A673 (cell line): ENCODE data around the gene CLSTN2. TPM values are rescaled to one million over a fixed set of nuclear protein-coding genes. Genes with fewer than 3 reads are reported as not detected.

Experiments
- BruUV-seq: library from RNA; stranded (reverse); fragments of 400-500 nt; replicated peaks from 2 replicates; lab custom pipeline; 2021; lab: Mats Ljungman, UMichigan
- CTCF ChIA-PET: fragments of 300-600 bp; sonication (Branson Sonifier 250); formaldehyde crosslinking; loops from one replicate; lab custom pipeline; 2022; ENCODE audit warnings: antibody characterized with exemption; lab: Charles Lee
- POLR2A ChIA-PET: fragments of 300-600 bp; sonication (Branson Sonifier 250); formaldehyde crosslinking; loops from one replicate; lab custom pipeline; 2022; ENCODE audit warnings: antibody characterized with exemption; ENCODE audit not compliant: low non-redundant PET; lab: Charles Lee
- DNase-seq: peaks from one replicate; pipeline ENCODE4 v3.0.0-alpha.2; 2015; ENCODE audit warnings: low spot score
- H3K27ac ChIP-seq: fragments of 200-600 bp; sonication (generic); 2 replicates; pipeline ENCODE4 v1.5.1; 2016; ENCODE audit warnings: mixed run types, low read depth, mild to moderate bottlenecking, mixed read lengths, antibody characterized with exemption, low read length; ENCODE audit not compliant: poor library complexity, severe bottlenecking
- H3K27me3 ChIP-seq: fragments of 200-600 bp; sonication (generic); replicated peaks from 2 replicates; pipeline ENCODE4 v1.6.1; 2017; ENCODE audit warnings: mixed run types, low read depth, mild to moderate bottlenecking, mixed read lengths, antibody characterized with exemption, low read length; ENCODE audit not compliant: insufficient read depth, poor library complexity
- H3K36me3 ChIP-seq: fragments of 200-600 bp; sonication (generic); 2 replicates; pipeline ENCODE4 v1.6.1; 2016; ENCODE audit warnings: mixed run types, mild to moderate bottlenecking, mixed read lengths, antibody characterized with exemption, low read length; ENCODE audit not compliant: insufficient read depth, poor library complexity, severe bottlenecking
- H3K4me1 ChIP-seq: fragments of 200-600 bp; sonication (generic); 2 replicates; pipeline ENCODE4 v1.6.1; 2017; ENCODE audit warnings: mixed run types, mild to moderate bottlenecking, mixed read lengths, antibody characterized with exemption, low read length; ENCODE audit not compliant: insufficient read depth, poor library complexity, severe bottlenecking
- H3K4me3 ChIP-seq: fragments of 200-600 bp; sonication (generic); 2 replicates; pipeline ENCODE4 v1.5.1; 2016; ENCODE audit warnings: low read depth, mixed run types, mild to moderate bottlenecking, mixed read lengths, low read length; ENCODE audit not compliant: poor library complexity, severe bottlenecking
- H3K9me3 ChIP-seq: fragments of 200-600 bp; sonication (generic); 2 replicates; pipeline ENCODE4 v1.6.1; 2016; ENCODE audit warnings: mixed run types, low read depth, mild to moderate bottlenecking, mixed read lengths, antibody characterized with exemption, low read length; ENCODE audit not compliant: poor library complexity, severe bottlenecking
- CTCF ChIP-seq: fragments of 300-800, 200-600 bp; sonication (generic); conservative IDR thresholded peaks from 2 replicates; pipeline ENCODE4 v1.5.1; 2017; ENCODE audit warnings: low read depth, mild to moderate bottlenecking, antibody characterized with exemption, low read length, moderate library complexity, mixed read lengths
- EZH2 ChIP-seq: fragments of 200-600 bp; sonication (generic); IDR thresholded peaks from 2 replicates; pipeline ENCODE4 v1.6.1; 2017; ENCODE audit warnings: borderline replicate concordance, low read depth, mild to moderate bottlenecking, mixed read lengths, antibody characterized with exemption, low read length; ENCODE audit not compliant: poor library complexity, severe bottlenecking
- intact Hi-C: fragments of 100-400 bp; cut with micrococcal nuclease; formaldehyde crosslinking; loops from one replicate; pipeline ENCODE4 v1.10.0; 2022; ENCODE audit not compliant: unreplicated experiment
- total RNA-seq: library from RNA; stranded (reverse); gene quantifications from 2 replicates; pipeline ENCODE4 v1.2.3, GENCODE V29; 2021

CLSTN2 gene
- total RNA-seq, 1 experiment from 2014 or later, result 50.7 TPM

- ChIA-PET CTCF (no interaction called here), POLR2A (no interaction called here)
- intact Hi-C loops, result no loop called here
- Histone ChIP-seq H3K36me3 (no peaks in the 10 kb centered on the region), H3K27ac (no peak overlapping the region), H3K27me3 (no peaks in the 10 kb centered on the region), H3K4me1 (no peaks in the 10 kb centered on the region), H3K4me3 (no peak overlapping the region), H3K9me3 (no peaks in the 10 kb centered on the region)
- BruUV-seq, result no TSS peak
- no peak for DNase-seq
- TF ChIP-seq CTCF (no peak), EZH2 (no peak)
Measured at GRCh38 chr3:140493271-140493670, 558.3 kb downstream of the CLSTN2 start.

GRCh38 chr3:140494970-140495369 is 560.0 kb downstream of the CLSTN2 start:
- intact Hi-C loops, result no loop called here
- H3K27ac ChIP-seq, result no peak overlapping the region
- POLR2A ChIA-PET, result no interaction called here
- H3K4me1 ChIP-seq, result no peaks in the 10 kb centered on the region
- no peak overlapping the region for H3K4me3 ChIP-seq
- BruUV-seq, result no TSS peak
- TF ChIP-seq EZH2 (no peak), CTCF (no peak)
- no peaks in the 10 kb centered on the region for H3K36me3 ChIP-seq
- H3K9me3 ChIP-seq, result no peaks in the 10 kb centered on the region
- CTCF ChIA-PET, result no interaction called here
- no peaks in the 10 kb centered on the region for H3K27me3 ChIP-seq
- DNase-seq, result no peak

GRCh38 chr3:140497331-140497730 is 562.3 kb downstream of the CLSTN2 start:
- BruUV-seq, result no TSS peak
- no peak for DNase-seq
- H3K4me3 ChIP-seq, result no peak overlapping the region
- H3K27me3 ChIP-seq, result no peaks in the 10 kb centered on the region
- H3K36me3 ChIP-seq, result no peaks in the 10 kb centered on the region
- intact Hi-C loops, result no loop called here
- CTCF ChIA-PET, result no interaction called here
- no peaks in the 10 kb centered on the region for H3K9me3 ChIP-seq
- no peak overlapping the region for H3K27ac ChIP-seq
- H3K4me1 ChIP-seq, result no peaks in the 10 kb centered on the region
- TF ChIP-seq EZH2 (no peak), CTCF (no peak)
- POLR2A ChIA-PET, result no interaction called here
